CD4-positive, alpha-beta T cell treated with Interferon alpha-2 for 1 hour (primary cell): ENCODE measurements around the gene HTR4.
"Not testable (repeated sequence)": the region's sequence is repeated elsewhere in the genome, so short reads cannot be mapped to it uniquely, and the experiment has no call there.

Experiments used
- DNase-seq, 2 donors: peaks; one replicate each; pipeline ENCODE4 v3.0.0-alpha.2; 2020 to 2022

The HTR4 gene

GRCh38 chr5:148468746-148469145 is 185.6 kb downstream of the HTR4 start:
- DNase-seq, result not testable (repeated sequence)

DNA sequence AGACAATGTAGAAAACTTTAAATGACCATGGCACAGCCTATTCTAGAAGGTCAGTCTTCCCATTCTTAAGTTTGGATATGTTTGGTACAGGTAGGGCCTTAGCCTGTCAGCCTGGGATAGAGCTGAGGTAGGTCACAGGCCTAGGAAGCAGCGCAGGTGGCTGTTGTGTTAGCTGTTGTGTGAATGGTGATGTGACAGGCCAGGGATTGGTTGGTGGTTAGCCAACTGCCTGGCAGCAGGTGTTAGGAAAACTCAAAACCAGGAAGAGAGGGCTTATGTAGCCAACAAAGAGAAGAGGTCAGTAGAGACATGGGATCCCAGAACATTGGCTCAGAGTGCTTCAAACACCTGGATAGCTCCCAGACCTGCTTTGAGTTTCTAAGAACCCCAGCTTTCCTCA is 186.4 kb downstream of the HTR4 start:
- no peak for DNase-seq

GRCh38 chr5:148466236-148466580 is 188.1 kb downstream of the HTR4 start:
- no peak for DNase-seq

- no peak for DNase-seq
These were observed 188.7 kb downstream of the HTR4 start for GRCh38 chr5:148465381-148466235.

GRCh38 chr5:148459669-148460068 is 194.7 kb downstream of the HTR4 start:
- no peak for DNase-seq

DNA sequence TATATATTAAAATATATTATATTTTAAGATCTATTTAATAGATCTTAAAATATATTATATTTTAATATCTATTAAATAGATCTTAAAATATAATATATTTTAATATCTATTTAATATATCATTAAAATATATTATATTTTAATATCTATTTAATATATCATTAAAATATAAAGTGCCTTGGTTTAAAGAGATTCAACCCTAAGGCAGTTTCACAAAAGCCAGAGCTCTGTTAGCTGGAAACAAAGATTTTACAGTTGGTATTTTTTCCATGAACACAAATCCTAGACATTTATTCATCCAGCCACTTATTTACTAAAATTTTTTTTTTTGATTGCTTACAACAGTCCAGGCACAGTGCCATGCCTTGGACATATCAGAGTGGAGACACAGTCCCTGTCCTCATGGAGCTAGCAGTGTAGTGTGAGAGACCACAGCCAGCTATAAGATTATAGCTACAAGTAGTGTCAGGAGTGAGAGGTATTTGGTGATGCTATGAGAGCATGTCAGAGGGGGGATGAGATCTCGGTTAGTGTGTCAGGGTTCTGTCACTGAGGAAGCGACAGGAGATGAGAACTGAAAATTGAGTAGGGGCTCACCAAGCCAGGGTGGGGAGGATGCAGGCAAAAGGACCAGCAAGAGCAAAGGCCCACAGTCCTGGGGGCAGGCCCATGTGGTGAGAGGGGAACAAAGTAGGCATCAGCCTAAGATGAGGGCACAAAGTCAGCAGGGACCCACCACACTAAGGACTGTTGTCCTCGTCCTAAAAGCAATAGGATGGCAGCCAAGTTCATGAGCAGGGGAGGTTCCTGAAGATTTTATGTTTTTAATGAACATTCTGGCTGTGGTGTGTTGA is 196.1 kb downstream of the HTR4 start:
- no peak for DNase-seq

DNA sequence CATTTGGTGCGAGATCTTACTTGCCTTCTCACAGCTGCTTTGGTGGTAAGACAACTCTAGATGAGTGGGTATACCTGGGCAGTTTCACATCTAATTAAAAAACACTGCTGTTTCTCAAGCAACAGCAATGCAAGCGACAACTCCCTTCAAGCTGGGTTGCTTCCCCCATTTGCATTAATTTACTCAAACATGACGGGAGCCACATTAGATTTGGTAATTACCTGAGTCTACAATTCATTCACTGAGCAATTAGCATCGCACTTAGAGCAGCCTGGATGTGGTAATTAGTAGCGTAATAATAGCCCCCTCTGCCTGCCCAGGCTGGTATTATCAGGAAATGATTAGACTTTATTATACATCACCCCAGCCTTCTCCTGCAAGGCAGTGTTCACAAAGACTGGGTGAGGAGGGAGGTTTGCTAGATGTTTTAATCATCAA is 197.1 kb downstream of the HTR4 start:
- peak in 1 of 2 donors; percentile 42 for DNase-seq

DNA sequence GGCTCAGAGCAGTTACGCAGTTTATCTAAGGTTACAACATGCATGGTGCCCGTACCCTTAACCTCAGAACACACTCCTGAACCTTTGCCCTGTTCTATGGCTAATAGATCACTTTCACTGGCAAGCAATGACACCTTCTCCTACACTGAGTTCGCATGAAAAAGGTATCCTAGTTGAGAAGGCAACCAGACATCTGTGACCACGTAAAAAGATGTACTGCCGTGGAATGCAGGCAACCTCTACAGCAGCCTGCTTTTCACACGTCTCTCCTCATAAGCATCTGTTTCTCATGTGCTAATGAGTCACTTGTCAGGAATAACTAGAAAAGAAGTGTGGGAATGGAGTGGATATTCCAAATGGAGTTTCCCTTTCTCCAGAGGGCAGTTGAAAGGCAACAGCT is 199.1 kb downstream of the HTR4 start:
- DNase-seq, result no peak

- no peak for DNase-seq
These were observed 199.8 kb downstream of the HTR4 start for GRCh38 chr5:148454576-148454975.

DNA sequence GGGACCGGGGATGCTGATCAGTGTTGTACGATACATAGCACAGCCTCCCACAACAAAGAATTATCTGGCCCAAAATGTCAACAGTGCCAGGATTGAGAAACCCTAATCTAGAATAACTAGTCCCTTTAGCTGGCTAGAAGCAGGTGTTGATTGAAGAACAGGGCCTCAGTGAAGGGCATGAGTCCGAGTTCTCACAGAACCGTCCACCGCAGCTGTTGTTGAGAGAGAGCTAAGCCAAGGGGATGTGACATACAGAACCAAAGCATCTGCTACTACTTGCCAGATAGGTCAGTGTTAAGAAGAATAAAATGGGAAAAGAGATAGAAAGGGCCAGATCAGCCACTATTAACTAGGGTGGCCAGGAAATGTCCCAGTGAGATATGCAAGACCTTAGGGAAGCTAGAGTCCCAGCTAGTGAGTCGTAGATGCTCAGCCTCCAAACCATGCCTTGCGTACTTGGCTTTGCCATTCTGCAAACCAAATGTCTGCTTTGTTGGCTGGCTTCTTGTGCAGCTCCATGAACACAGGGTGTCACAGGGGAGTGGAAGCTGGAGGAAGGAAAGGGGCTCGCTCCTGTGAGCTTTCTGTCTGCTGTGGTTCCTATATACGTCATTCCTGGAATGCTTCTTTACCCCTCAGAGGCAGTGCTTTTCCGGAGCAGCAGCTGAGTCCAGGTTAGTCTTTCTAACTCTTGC is 201.7 kb downstream of the HTR4 start:
- no peak for DNase-seq

GRCh38 chr5:148446611-148447010 is 207.7 kb downstream of the HTR4 start:
- no peak for DNase-seq

GRCh38 chr5:148445578-148445977 is 208.7 kb downstream of the HTR4 start:
- DNase-seq, result no peak

- DNase-seq, result peak; percentile 9 to 61
These were observed 210.3 kb downstream of the HTR4 start for GRCh38 chr5:148443998-148444397.

DNA sequence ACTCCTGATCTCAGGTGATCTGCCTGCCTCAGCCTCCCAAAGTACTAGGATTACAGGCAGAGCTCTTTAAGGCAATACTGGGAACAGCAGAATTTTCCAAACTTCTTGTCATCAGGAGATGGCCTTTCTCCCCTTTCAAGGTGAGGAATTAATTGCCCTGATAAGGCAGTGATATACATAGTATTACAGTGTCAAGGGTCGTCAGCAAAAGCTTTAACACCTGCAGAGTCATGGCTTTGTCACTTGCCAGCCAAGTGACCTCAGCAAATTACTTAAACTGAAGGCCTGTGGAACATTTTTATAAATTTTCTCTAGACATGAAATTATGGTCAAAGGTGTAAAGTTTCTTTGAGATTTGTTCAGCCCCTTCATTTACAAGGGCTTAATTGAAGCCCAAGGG is 211.1 kb downstream of the HTR4 start:
- no peak for DNase-seq

DNA sequence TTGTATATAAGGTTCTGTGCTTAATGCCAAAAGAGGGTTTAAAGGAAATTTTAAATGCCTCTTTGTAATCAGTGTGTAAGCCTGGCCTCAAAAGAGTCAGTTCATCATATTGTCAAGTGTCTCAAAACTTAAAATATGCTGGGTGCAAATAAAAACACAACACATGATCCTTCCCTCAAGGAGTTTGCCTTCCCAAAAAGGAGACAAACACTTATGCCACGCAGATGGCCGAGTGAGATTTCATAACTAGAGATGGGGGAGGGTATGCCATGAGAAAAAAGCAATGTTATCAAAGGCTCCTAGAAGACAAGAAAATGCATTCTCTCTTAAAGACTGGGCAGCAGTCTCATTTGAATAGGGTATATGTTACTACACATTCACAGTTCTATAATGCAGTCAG is 215.4 kb downstream of the HTR4 start:
- no peak for DNase-seq

DNA sequence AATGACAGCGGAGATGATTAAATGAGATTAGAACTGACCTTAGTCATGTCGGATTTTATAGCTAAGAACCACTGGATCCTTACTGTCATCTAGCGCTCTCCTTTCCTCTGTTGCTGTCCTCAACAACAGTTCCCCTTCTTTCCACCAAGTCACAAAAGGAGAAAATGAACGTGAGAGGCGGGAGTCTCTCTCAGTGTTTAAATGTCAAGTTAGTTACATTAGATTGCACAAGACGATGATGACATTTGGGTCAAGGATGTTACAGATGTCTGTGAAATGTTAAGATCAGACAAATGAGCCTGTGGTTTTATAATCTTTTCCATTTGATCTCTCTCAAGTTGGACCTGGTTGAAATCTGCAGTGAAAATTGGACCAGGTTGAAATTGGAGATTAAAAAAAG is 217.1 kb downstream of the HTR4 start:
- no peak for DNase-seq

- DNase-seq, result no peak
These were observed 218.3 kb downstream of the HTR4 start for GRCh38 chr5:148436029-148436428.

GRCh38 chr5:148433826-148434225 is 220.5 kb downstream of the HTR4 start:
- no peak for DNase-seq
